B cell (primary cell): ENCODE results near the gene C2CD4A.

Source experiments
- EZH2 ChIP-seq: IDR thresholded peaks from 2 replicates; pipeline ENCODE4 v1.6.1; 2012; ENCODE audit warnings: borderline replicate concordance, low read depth, mild to moderate bottlenecking, moderate library complexity, low read length; ENCODE audit not compliant: insufficient read depth, poor library complexity, severe bottlenecking
- TF ChIP-seq, protein P1 (sequence below): fragments of 200-600 bp; IDR thresholded peaks from one replicate; pipeline ENCODE4 v1.8.0; 2022; ENCODE audit warnings: antibody characterized with exemption, mild to moderate bottlenecking

- TF ChIP-seq, protein P1, sequence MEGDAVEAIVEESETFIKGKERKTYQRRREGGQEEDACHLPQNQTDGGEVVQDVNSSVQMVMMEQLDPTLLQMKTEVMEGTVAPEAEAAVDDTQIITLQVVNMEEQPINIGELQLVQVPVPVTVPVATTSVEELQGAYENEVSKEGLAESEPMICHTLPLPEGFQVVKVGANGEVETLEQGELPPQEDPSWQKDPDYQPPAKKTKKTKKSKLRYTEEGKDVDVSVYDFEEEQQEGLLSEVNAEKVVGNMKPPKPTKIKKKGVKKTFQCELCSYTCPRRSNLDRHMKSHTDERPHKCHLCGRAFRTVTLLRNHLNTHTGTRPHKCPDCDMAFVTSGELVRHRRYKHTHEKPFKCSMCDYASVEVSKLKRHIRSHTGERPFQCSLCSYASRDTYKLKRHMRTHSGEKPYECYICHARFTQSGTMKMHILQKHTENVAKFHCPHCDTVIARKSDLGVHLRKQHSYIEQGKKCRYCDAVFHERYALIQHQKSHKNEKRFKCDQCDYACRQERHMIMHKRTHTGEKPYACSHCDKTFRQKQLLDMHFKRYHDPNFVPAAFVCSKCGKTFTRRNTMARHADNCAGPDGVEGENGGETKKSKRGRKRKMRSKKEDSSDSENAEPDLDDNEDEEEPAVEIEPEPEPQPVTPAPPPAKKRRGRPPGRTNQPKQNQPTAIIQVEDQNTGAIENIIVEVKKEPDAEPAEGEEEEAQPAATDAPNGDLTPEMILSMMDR = no peak
- TF ChIP-seq EZH2 = no peak
Measured at GRCh38 chr15:62099094-62099601, 32.4 kb downstream of the C2CD4A start.
